DMS153 (cell line): Measurements from ENCODE around the gene SCYL1.

ENCODE experiments used
- DNase-seq: peaks from one replicate; lab custom pipeline; 2025; lab: John Stamatoyannopoulos, UW

Gene SCYL1

DNA sequence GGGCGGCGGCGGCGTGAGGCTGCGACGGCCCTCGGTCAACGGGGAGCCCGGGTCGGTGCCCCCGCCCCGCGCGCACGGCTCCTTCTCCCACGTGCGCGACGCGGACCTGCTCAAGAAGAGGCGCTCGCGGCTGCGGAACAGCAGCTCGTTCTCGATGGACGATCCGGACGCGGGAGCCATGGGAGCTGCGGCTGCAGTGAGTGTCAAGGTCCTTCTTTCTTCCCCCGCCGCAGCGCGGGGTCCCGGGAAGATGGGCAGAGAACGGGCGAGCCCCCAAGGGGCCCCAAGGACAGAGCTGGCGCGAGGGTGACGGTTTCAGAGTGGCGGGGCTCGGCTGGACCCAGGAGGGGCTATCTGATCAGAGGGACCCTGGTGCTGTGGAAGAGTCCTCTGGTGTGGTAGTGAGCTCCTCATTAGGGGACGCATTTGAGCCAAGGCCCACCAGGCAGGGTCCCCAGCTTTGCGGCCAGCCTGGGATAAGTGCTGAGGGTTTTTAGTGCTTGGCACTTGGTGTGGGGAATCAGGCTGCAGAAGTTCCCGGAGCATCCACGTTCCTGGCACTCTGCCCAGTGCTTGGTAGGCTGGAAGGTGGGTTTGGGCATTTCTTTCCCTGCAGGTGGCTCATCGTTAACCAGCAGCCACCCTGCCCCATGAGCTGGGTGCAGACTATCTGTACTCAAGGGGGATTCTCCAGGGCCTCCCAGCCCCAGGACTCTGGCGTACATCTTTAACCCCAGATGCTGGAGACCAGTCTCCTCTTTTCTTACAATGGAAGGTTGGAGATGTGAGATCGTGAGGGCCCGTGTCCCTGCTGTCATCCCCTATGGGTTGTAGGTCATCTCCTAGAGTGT is 60.7 kb downstream of the SCYL1 start:
- no peak for DNase-seq

DNA sequence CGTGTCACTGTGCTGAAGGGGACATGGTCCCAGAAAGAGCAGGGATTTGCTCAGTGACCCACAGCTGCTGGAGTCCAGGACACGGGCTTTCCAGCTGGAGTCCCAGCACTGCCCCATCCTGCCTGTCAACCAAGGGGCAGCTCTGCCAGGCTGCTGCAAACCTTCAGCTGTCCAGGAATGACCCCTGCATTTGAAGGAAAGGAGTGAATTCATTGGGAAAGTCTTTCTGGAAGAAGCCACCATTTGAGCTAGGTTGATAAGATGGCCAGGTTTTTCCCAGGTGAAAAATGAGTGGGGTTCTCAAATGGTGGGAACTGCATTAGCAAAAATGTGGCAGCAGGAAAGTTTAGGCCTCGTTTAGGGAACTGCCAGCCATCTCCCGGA is 61.4 kb downstream of the SCYL1 start:
- DNase-seq: no peak

DNA sequence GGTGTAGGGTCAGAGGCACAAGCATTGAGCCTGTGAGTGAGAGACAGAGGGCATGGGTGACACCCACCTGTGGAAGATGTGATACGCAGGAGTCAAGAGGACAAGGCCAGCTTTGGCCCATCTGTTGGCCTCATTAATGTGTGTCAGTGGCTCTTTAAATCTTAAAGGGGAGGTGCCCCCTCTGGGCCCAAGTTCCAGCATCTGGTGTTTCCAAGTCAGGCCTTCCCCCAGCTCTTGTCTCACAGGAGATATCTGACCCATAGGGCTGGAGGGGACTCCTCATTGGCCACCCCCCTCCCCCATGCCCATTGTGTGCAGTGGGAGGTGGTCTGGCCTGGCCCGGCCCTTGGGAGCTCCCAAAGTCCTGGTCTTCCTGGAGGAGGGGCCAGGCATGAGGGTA is 61.8 kb downstream of the SCYL1 start:
- DNase-seq: no peak
